Ureter (tissue), 1 donor: ENCODE data around the gene ASCC2. TPM values are rescaled to one million over a fixed set of nuclear protein-coding genes. Genes with fewer than 3 reads are reported as not detected.
"Not testable (repeated sequence)": the region's sequence is repeated elsewhere in the genome, so short reads cannot be mapped to it uniquely, and the experiment has no call there.

Source experiments
- DNase-seq: peaks from one replicate; pipeline ENCODE4 v3.0.0-alpha.2; 2020; ENCODE audit warnings: low spot score
- total RNA-seq: library from RNA; stranded (reverse); gene quantifications from one replicate; pipeline ENCODE4 v1.2.4, GENCODE V29; 2023
- donor health status: DM: yes; HTN: yes; CAD: no.

ASCC2 gene
- total RNA-seq, 1 donor from 2014 or later, result 147 TPM

- DNase-seq, result not testable (repeated sequence)
These were observed 83.2 kb downstream of the ASCC2 start for GRCh38 chr22:29754658-29755395.

- no peak for DNase-seq
These were observed 84.0 kb downstream of the ASCC2 start for GRCh38 chr22:29753808-29754657.

DNA sequence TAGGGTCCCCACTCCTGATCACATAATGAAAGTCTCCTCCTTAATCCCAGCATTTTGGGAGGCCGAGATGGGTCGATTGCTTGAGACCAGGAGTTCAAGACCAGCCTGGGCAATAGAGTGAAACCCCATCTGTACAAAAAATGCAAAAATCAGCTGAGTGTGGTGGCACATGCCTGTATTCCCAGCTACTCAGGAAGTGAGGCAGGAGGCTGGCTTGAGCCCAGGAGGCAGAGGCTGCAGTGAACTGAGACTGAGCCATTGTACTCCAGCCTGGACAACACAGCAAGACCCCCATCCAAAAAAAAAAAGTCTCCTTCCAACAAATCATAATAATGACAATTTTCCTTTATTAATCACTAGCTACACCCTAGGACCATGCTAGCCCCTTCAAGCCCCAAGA is 86.4 kb downstream of the ASCC2 start:
- no peak for DNase-seq

DNA sequence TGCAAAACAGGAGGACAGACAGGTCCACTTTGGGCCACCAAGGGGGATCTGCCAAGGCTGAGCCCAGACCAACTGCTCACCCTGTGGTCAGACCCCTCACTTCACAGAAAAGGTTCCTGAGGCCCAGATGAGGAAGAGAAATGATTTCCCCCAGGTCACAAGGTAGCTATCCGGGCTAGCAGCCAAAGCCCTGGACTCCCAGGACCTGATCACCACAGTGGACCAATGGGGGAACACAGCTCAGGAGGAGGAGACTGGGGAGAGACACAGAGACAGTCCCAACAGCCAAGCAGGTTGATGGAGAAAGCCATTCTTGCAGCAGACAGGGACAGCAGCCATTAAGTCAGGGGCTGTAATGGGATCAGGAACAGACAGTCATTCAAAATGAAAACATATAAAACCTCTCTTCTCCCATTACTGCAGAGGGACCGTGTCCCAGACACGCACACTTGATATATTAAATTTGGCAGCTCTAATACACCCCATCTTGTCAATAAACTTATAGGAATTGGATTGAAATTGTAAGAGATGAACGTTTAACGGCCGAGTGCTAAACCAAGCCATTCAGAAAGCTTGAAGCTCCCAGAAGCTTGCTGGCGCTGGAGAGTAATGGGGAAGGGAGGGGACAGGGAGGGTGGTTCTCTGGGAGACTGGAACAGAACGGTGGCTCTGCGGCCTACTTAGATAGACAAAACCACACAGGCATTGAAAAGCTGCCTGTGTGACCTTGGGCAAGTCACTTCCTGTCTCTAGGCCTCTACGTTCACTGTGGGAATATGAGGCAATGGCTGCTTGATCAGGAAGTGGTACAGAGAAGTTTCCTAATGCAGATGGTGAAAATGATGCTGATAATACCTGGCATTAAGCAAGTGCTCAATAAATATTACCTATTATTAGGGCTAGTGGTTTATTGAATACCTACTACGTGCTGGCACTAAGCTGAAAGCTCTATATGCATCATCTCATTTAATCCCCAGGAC is 87.2 kb downstream of the ASCC2 start:
- DNase-seq, result no peak

DNA sequence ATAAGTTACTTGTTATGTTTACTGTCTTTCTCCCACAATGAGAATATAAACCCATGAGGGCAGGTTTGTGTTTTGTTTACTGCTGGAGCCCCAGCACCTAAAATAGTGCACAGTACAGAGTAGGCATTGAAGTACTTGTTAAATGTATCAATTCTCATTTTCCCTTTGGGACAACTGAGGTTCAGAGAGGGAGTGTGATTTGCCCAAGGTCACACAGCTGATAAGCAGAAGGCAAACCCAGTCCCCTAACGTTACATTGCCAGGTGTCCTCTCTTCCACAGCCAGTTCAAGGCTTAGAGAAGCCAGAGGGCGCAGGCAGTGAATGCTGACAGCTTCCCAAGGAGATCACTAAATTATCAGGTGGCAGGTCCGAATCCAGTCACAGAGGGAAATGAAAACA is 88.0 kb downstream of the ASCC2 start:
- DNase-seq, result no peak

DNA sequence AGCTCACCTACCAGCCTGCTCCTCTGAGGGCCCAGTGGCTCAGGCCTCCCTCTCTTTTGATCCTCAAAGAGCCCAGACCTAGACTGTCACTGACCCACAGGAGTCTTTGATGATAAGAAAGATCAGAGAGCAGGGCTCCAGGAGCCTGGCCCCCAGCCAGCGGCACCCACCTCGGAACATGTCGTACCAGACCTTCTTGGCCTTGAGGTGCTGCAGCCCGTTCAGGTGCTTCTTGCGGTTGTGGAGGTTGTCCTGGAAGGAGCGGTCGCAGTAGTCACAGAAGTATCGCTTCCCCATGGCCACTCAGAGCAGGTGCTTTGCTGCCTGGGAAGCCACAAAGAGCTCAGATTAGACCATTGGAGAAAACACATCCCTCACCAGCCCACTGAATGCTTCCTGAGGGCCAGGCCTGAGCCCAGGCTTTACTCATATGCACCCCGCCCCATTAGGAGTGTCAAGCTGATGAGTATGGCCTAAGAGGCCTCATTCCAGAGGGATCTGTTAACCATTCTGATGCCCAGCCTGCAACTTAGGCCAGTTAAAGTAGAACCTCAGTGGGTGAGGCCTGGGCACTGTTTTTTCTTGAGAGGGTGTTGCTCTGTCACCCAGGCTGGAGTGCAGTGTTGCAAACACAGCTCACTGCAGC is 89.7 kb downstream of the ASCC2 start:
- no peak for DNase-seq

GRCh38 chr22:29747832-29748231 is 90.2 kb downstream of the ASCC2 start:
- DNase-seq, result no peak

GRCh38 chr22:29744902-29745301 is 93.2 kb downstream of the ASCC2 start:
- peak; percentile 61 for DNase-seq

DNA sequence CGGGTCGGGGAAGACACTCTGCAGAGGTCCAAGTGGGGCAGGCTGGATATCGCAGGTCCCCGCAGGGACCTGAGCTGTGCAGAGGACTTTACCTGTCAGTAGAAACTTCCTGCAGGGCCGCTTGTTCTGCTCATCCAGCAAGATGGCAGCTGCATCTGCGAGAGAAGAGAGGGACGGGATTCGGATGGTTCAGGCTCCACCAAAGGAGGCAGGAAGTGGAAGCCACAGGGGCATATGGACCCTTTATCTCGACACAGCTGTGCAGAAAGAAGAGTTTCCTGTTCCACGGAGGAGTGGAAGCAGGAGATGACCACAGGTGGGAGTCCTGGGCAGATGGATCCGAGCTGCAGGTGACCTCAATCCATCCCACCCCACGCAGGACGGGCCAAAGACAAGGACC is 95.7 kb downstream of the ASCC2 start:
- DNase-seq, result no peak

DNA sequence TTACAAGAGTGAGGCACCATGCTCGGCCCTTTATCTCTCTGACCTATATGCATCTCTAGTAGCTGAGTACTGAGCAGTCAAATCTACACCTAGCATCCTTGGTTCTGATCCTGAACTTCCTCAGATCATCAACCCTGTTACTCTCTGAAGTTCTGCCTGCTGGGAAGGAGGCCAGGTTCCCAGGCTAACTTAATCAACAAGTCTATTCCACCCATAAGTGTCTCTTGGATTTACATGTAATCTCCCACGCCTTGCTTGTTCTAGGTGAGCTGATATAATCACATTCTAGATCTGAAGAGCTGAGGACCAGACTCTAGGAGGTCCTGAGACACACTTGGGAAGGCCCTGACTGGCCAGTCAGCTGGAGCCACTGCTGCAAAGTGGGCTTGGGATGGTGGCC is 96.1 kb downstream of the ASCC2 start:
- no peak for DNase-seq

- no peak for DNase-seq
These were observed 97.9 kb downstream of the ASCC2 start for GRCh38 chr22:29740216-29740615.

- DNase-seq, result no peak
These were observed 98.7 kb downstream of the ASCC2 start for GRCh38 chr22:29739346-29739875.

Other genes with a start within 250 kb of the ASCC2 start
- gene NF2, start 234.6 kb downstream of the ASCC2 start, total RNA-seq, result 45.0 TPM
- gene CABP7, start 118.3 kb downstream of the ASCC2 start, total RNA-seq, result not detected
- 21.8 TPM for gene ZMAT5, start 71.3 kb downstream of the ASCC2 start, total RNA-seq
- gene UQCR10, start 70.9 kb downstream of the ASCC2 start, total RNA-seq, result 104 TPM
- 81.3 TPM for gene MTMR3, start 44.9 kb upstream of the ASCC2 start, total RNA-seq
- not detected for gene HORMAD2, start 242.2 kb upstream of the ASCC2 start, total RNA-seq